ENCODE results near the gene LEO1.

DNA sequence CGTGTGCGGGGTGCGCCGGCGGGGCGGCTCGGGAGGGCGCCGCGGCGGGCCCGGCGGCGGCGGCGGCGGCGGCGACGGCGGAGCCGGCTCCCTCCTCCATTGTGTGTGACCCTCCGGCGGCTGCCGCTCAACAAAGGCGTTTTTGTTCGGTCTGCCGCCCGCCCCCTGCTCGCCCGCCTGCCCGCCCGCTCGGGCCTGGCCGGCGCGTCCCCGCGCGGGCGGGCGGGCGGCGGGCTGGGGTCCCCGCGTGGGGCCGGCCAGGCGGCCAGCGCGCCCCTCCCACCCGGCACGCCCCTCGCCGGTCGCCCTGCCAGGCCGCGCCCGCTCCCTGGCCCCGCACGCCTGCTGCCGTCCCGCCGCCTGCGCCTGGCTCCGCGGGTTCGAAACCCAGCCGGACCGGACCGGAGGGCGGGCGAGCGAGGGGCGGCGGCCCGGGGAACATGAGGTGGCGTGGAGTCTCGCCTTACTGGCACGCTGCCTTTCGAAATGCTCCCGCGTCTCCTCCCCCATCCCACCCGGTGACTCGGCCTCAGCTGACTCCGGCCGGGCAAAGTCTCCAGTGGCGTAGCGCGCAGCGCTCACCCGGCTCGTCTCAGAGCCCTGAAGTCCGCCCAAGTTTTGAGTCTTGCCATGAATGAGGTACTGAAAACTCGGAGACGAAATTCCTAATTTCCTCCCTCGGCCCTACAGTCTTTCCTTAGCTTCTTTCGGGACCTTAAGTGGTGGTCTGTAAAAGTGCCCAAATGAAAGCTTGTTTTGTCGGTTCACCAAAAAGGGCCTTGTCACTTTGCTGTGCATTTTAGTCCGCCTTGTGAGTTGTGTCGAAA lies 48.0 kb upstream of the LEO1 start:
- TF ChIP-seq, protein P1, sequence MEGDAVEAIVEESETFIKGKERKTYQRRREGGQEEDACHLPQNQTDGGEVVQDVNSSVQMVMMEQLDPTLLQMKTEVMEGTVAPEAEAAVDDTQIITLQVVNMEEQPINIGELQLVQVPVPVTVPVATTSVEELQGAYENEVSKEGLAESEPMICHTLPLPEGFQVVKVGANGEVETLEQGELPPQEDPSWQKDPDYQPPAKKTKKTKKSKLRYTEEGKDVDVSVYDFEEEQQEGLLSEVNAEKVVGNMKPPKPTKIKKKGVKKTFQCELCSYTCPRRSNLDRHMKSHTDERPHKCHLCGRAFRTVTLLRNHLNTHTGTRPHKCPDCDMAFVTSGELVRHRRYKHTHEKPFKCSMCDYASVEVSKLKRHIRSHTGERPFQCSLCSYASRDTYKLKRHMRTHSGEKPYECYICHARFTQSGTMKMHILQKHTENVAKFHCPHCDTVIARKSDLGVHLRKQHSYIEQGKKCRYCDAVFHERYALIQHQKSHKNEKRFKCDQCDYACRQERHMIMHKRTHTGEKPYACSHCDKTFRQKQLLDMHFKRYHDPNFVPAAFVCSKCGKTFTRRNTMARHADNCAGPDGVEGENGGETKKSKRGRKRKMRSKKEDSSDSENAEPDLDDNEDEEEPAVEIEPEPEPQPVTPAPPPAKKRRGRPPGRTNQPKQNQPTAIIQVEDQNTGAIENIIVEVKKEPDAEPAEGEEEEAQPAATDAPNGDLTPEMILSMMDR (IDR thresholded peaks at IDR 0.05; ENCODE audit: borderline replicate concordance, extremely low read depth, low read length, poor library complexity, severe bottlenecking): no peak
- no peak for TF ChIP-seq EZH2 (IDR thresholded peaks at IDR 0.05; ENCODE audit: borderline replicate concordance, low read depth, low read length, severe bottlenecking)
